Stomach (tissue), 4 donors: ENCODE data around the gene PDXDC1.
"Not testable (repeated sequence)": the region's sequence is repeated elsewhere in the genome, so short reads cannot be mapped to it uniquely, and the experiment has no call there.

Experiments
- CTCF ChIP-seq, 7 experiments: fragments of 450-650 bp in 4 of 7; fragments of 200-600 bp in 3 of 7; sonication (generic) in 3 of 7; IDR thresholded peaks; one replicate each; pipeline ENCODE4 v1.5.1; 2016 to 2019; ENCODE audit warnings: antibody characterized with exemption in 7 of 7, control low read depth in 2 of 7, mild to moderate bottlenecking in 1 of 7
- EP300 ChIP-seq: sonication (generic); formaldehyde crosslinking; IDR thresholded peaks from one replicate; pipeline ENCODE4 v1.6.1; 2017; ENCODE audit warnings: antibody characterized with exemption
- POLR2A ChIP-seq, 4 donors: fragments of 450-650 bp; IDR thresholded peaks; one replicate each; pipeline ENCODE4 v1.6.1; 2016; ENCODE audit warnings: antibody characterized with exemption in 4 of 4, control low read depth in 2 of 4, mild to moderate bottlenecking in 1 of 4, moderate library complexity in 1 of 4
- POLR2AphosphoS5 ChIP-seq, 3 donors: sonication (generic); formaldehyde crosslinking; IDR thresholded peaks; one replicate each; pipeline ENCODE4 v1.6.1; 2016; ENCODE audit warnings: antibody characterized with exemption in 3 of 3

GRCh38 chr16:14978281-14978680 lies 3.5 kb downstream of the PDXDC1 start:
- not testable (repeated sequence) for TF ChIP-seq CTCF (IDR thresholded peaks at IDR 0.05); POLR2A (IDR thresholded peaks at IDR 0.05); EP300; POLR2AphosphoS5 (IDR thresholded peaks at IDR 0.05)
